Lower lobe of right lung (tissue), 2 donors: ENCODE results near the gene ACOT4. TPM values are rescaled to one million over a fixed set of nuclear protein-coding genes. Genes with fewer than 3 reads are reported as not detected.

ENCODE experiments used
- ATAC-seq, 2 donors: fragments of 200-7000 bp; cut with Tn5 transposase; one replicate each; pipeline ENCODE4 v1.9.1; 2020 to 2022; ENCODE audit warnings: mild to moderate bottlenecking in 2 of 2, moderate library complexity in 2 of 2
- DNase-seq: peaks from one replicate; pipeline ENCODE4 v3.0.0-alpha.2; 2020
- H3K27ac ChIP-seq: fragments of 200-600 bp; one replicate; pipeline ENCODE4 v1.8.0; 2022
- H3K27me3 ChIP-seq: fragments of 200-600 bp; one replicate; pipeline ENCODE4 v1.8.0; 2022; ENCODE audit warnings: low read depth
- H3K36me3 ChIP-seq: fragments of 200-600 bp; one replicate; pipeline ENCODE4 v1.8.0; 2022; ENCODE audit warnings: mild to moderate bottlenecking
- H3K4me1 ChIP-seq: fragments of 200-600 bp; one replicate; pipeline ENCODE4 v1.8.0; 2022
- H3K4me3 ChIP-seq: fragments of 200-600 bp; one replicate; pipeline ENCODE4 v1.8.0; 2022; ENCODE audit warnings: mild to moderate bottlenecking
- H3K9me3 ChIP-seq: fragments of 200-600 bp; one replicate; pipeline ENCODE4 v1.8.0; 2022
- CTCF ChIP-seq: fragments of 200-600 bp; IDR thresholded peaks from one replicate; pipeline ENCODE4 v1.8.0; 2022; ENCODE audit warnings: antibody characterized with exemption, mild to moderate bottlenecking
- intact Hi-C: fragments of 100-400 bp; cut with DNase I; formaldehyde crosslinking; loops from one replicate; pipeline ENCODE4 v1.11.0; 2022
- total RNA-seq: library from RNA; stranded (reverse); fragmentation: NEBNext Ultra II Directional; extraction: Animal tissue kit (Norgen Biotek cat#: 25700); gene quantifications from one replicate; pipeline ENCODE4 v1.2.1, GENCODE V29; 2021
- donor health status: DM: no; HTN: yes; CAD: no; lungs with severe emphysema.

Gene ACOT4
- total RNA-seq, 1 donor from 2014 or later, result 5.0 TPM

DNA sequence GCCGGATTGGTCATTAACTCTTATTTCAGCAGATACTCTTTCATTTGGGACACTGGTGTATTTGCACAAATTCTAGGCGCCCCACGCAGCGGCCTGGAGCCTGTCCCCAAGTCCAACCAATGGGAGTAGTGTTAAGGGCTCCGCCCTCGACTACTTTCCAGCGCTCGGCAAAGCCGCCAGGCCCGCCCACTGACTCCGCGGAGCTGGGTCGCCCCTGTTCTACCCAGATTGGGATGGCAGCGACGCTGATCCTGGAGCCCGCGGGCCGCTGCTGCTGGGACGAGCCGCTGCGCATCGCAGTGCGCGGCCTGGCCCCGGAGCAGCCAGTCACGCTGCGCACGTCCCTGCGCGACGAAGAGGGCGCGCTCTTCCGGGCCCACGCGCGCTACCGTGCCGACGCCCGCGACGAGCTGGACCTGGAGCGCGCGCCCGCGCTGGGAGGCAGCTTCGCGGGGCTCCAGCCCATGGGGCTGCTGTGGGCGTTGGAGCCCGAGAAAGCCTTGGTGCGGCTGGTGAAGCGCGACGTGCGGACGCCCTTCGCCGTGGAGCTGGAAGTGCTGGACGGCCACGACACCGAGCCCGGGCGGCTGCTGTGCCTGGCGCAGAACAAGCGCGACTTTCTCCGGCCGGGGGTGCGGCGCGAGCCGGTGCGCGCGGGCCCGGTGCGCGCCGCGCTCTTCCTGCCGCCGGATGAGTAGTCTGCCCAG, 20.8 kb downstream of the ACOT4 start, which contains the start of gene ACOT6:
ACOT6 (plus strand) TSS at position 179 of the 707 bp plus-strand sequence; CDS start at position 234, 55 bp downstream.
- Histone ChIP-seq H3K36me3 (no peaks in the 10 kb centered on the region), H3K27ac (peak within 1 kb of the TSS; percentile 87), H3K9me3 (no peaks in the 10 kb centered on the region), H3K4me3 (peak within 1 kb of the TSS; percentile 70), H3K27me3 (no peaks in the 10 kb centered on the region), H3K4me1 (peaks cover 8% of the 10 kb centered on the region)
- TF ChIP-seq CTCF, result no peak
- intact Hi-C loops, result no loop called here
- ATAC-seq (peak; percentile 95), DNase-seq (peak; percentile 83)

GRCh38 chr14:73613046-73613383, 21.3 kb downstream of the ACOT4 start:
- intact Hi-C loops, result no loop called here
- no peak for TF ChIP-seq CTCF
- ATAC-seq, result peak; percentile 35 to 47
- Histone ChIP-seq H3K36me3 (no peaks in the 10 kb centered on the region), H3K27ac (peak overlapping the region; percentile 87), H3K27me3 (no peaks in the 10 kb centered on the region), H3K9me3 (no peaks in the 10 kb centered on the region), H3K4me1 (peaks cover 8% of the 10 kb centered on the region), H3K4me3 (peak overlapping the region; percentile 70)
- DNase-seq, result no peak

GRCh38 chr14:73613419-73613963, 21.8 kb downstream of the ACOT4 start:
- no peak for TF ChIP-seq CTCF
- H3K4me3 ChIP-seq, result peak overlapping the region; percentile 70
- no peaks in the 10 kb centered on the region for H3K9me3 ChIP-seq
- intact Hi-C loops, result no loop called here
- peaks cover 8% of the 10 kb centered on the region for H3K4me1 ChIP-seq
- no peak for DNase-seq
- no peak for ATAC-seq
- no peak overlapping the region for H3K27ac ChIP-seq
- no peaks in the 10 kb centered on the region for H3K36me3 ChIP-seq
- no peaks in the 10 kb centered on the region for H3K27me3 ChIP-seq

- Histone ChIP-seq H3K4me3 (no peak overlapping the region), H3K9me3 (no peaks in the 10 kb centered on the region), H3K36me3 (no peaks in the 10 kb centered on the region), H3K27ac (no peak overlapping the region), H3K27me3 (no peaks in the 10 kb centered on the region), H3K4me1 (peaks cover 6% of the 10 kb centered on the region)
- no peak for TF ChIP-seq CTCF
- DNase-seq (no peak), ATAC-seq (no peak)
- intact Hi-C loops, result no loop called here
Observed at GRCh38 chr14:73616831-73617230, 25.2 kb downstream of the ACOT4 start.

DNA sequence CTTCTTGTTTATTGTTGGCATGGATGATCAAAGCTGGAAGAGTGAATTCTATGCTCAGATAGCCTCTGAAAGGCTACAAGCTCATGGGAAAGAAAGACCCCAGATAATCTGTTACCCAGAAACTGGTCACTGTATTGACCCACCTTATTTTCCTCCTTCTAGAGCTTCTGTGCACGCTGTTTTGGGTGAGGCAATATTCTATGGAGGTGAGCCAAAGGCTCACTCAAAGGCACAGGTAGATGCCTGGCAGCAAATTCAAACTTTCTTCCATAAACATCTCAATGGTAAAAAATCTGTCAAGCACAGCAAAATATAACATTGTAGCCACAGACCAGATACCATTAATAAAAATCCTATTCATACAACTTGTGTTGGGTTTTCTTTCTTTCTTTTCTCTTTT, 27.9 kb downstream of the ACOT4 start:
- Histone ChIP-seq H3K9me3 (no peaks in the 10 kb centered on the region), H3K4me1 (no peaks in the 10 kb centered on the region)
- DNase-seq, result no peak

More for the DNA sequence above, 27.9 kb downstream of the ACOT4 start:
- no peak for ATAC-seq
- H3K27ac ChIP-seq, result no peak overlapping the region
- no peaks in the 10 kb centered on the region for H3K27me3 ChIP-seq
- no peak overlapping the region for H3K4me3 ChIP-seq
- intact Hi-C loops, result no loop called here
- no peak for TF ChIP-seq CTCF
- H3K36me3 ChIP-seq, result no peaks in the 10 kb centered on the region
